Measurements from ENCODE around the gene HKDC1.
"Not testable (repeated sequence)": the region's sequence is repeated elsewhere in the genome, so short reads cannot be mapped to it uniquely, and the experiment has no call there.

HKDC1 gene

DNA sequence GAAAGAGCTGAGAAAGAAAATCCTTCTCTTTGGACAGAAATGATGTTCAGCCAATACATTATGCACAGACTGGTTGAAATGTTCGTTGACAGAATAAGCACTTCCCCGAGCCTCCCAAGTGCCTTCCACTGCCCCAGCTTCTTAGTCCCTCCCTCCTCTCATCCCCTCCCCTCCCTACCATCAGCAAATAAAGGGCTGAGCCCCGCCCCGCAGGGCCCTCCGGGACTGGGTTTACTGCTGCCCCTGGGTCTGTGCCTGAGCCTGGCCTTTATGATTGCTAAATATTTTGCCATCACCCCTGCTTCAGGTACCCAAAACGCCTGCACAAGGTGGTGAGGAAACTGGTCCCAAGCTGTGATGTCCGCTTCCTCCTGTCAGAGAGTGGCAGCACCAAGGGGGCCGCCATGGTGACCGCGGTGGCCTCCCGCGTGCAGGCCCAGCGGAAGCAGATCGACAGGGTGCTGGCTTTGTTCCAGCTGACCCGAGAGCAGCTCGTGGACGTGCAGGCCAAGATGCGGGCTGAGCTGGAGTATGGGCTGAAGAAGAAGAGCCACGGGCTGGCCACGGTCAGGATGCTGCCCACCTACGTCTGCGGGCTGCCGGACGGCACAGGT, 28.1 kb downstream of the HKDC1 start:
- Histone ChIP-seq H3K27me3 (ENCODE audit: insufficient read depth, poor library complexity, severe bottlenecking) (no peaks in the 10 kb centered on the region), H3K4me3 (replicated peaks; ENCODE audit: insufficient read depth, low read length) (no peak overlapping the region), H3K27ac (replicated peaks) (no peak overlapping the region)
- no peak for TF ChIP-seq POLR2AphosphoS5 (IDR thresholded peaks at IDR 0.05; ENCODE audit: low read depth)
- TF ChIP-seq, protein P1, sequence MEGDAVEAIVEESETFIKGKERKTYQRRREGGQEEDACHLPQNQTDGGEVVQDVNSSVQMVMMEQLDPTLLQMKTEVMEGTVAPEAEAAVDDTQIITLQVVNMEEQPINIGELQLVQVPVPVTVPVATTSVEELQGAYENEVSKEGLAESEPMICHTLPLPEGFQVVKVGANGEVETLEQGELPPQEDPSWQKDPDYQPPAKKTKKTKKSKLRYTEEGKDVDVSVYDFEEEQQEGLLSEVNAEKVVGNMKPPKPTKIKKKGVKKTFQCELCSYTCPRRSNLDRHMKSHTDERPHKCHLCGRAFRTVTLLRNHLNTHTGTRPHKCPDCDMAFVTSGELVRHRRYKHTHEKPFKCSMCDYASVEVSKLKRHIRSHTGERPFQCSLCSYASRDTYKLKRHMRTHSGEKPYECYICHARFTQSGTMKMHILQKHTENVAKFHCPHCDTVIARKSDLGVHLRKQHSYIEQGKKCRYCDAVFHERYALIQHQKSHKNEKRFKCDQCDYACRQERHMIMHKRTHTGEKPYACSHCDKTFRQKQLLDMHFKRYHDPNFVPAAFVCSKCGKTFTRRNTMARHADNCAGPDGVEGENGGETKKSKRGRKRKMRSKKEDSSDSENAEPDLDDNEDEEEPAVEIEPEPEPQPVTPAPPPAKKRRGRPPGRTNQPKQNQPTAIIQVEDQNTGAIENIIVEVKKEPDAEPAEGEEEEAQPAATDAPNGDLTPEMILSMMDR (IDR thresholded peaks at IDR 0.05; ENCODE audit: insufficient read depth, low read length): no peak
- TF ChIP-seq, protein P2, sequence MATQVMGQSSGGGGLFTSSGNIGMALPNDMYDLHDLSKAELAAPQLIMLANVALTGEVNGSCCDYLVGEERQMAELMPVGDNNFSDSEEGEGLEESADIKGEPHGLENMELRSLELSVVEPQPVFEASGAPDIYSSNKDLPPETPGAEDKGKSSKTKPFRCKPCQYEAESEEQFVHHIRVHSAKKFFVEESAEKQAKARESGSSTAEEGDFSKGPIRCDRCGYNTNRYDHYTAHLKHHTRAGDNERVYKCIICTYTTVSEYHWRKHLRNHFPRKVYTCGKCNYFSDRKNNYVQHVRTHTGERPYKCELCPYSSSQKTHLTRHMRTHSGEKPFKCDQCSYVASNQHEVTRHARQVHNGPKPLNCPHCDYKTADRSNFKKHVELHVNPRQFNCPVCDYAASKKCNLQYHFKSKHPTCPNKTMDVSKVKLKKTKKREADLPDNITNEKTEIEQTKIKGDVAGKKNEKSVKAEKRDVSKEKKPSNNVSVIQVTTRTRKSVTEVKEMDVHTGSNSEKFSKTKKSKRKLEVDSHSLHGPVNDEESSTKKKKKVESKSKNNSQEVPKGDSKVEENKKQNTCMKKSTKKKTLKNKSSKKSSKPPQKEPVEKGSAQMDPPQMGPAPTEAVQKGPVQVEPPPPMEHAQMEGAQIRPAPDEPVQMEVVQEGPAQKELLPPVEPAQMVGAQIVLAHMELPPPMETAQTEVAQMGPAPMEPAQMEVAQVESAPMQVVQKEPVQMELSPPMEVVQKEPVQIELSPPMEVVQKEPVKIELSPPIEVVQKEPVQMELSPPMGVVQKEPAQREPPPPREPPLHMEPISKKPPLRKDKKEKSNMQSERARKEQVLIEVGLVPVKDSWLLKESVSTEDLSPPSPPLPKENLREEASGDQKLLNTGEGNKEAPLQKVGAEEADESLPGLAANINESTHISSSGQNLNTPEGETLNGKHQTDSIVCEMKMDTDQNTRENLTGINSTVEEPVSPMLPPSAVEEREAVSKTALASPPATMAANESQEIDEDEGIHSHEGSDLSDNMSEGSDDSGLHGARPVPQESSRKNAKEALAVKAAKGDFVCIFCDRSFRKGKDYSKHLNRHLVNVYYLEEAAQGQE (IDR thresholded peaks at IDR 0.05; ENCODE audit: insufficient replicate concordance, low read depth): no peak
- TF ChIP-seq GABPA (IDR thresholded peaks at IDR 0.05; ENCODE audit: low read depth): no peak
- TF ChIP-seq SPI1 (IDR thresholded peaks at IDR 0.05; ENCODE audit: borderline replicate concordance, low read depth): no peak
- DNase-seq (ENCODE audit: low read depth in 1 of 2, low spot score in 1 of 2): no peak

DNA sequence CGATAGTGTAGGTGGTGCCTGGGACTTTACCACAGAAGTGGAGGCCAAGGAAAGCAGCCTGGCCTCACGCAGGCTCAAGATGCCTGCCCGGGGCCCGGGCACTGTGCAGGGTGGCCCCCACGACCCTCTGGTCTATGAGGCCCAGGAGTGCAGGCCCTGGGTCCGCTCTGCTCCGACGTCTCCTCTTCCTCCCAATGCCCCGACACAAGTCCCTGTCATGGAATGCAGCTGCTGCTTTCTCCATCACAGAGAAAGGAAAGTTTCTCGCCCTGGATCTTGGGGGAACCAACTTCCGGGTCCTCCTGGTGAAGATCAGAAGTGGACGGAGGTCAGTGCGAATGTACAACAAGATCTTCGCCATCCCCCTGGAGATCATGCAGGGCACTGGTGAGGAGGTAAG, 29.9 kb downstream of the HKDC1 start:
- H3K27ac ChIP-seq (replicated peaks): no peak overlapping the region
- DNase-seq (ENCODE audit: low read depth in 1 of 2, low spot score in 1 of 2): no peak
- TF ChIP-seq SPI1 (IDR thresholded peaks at IDR 0.05; ENCODE audit: borderline replicate concordance, low read depth): no peak
- TF ChIP-seq, protein P1 (IDR thresholded peaks at IDR 0.05; ENCODE audit: insufficient read depth, low read length): no peak
- no peaks in the 10 kb centered on the region for H3K27me3 ChIP-seq (ENCODE audit: insufficient read depth, poor library complexity, severe bottlenecking)
- no peak overlapping the region for H3K4me3 ChIP-seq (replicated peaks; ENCODE audit: insufficient read depth, low read length)

DNA sequence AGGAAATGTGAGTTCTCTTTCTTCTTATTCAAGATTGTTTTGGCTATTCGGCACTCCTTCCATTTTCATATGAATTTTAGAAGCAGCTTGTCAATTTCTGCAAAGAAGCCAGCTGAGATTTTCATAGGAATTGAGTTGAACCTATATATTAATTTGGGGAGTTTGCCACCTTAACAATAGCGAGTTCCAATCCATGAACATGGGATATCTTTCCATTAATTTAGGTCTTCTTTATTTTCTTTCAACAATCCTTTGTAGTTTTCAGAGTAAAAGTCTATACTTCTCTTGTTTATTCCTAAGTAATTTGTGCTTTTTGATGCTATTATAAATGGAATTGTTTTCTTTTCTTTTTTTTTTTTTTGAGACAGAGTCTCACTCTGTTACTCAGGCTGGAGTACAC, 31.3 kb downstream of the HKDC1 start:
- H3K27ac ChIP-seq (replicated peaks); H3K4me3 ChIP-seq (replicated peaks; ENCODE audit: insufficient read depth, low read length); H3K27me3 ChIP-seq (ENCODE audit: insufficient read depth, poor library complexity, severe bottlenecking); DNase-seq (ENCODE audit: low read depth in 1 of 2, low spot score in 1 of 2): not testable (repeated sequence)

DNA sequence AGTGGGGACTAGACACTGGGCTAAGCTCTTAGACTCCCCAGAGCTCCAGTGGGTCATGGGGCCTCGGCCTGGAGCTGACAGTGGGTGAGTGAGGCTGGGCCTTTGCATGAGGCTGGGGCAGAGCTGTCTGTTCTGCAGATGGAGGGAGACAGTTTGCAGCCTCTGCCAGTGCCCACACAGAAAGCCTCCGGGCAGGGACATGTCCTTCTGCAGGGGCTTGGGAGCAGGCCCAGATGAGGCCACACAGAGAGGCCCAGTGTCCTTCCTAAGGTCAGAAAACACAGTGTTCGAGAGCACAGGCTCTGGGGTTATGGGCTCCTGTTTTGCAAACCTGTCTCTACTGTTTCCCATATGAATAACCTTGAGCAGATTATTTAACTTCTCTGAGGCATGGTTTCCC, 33.0 kb downstream of the HKDC1 start:
- Histone ChIP-seq H3K4me3 (replicated peaks; ENCODE audit: insufficient read depth, low read length) (no peak overlapping the region), H3K27me3 (ENCODE audit: insufficient read depth, poor library complexity, severe bottlenecking) (no peaks in the 10 kb centered on the region), H3K27ac (replicated peaks) (no peak overlapping the region)
- DNase-seq (ENCODE audit: low read depth in 1 of 2, low spot score in 1 of 2): no peak
- TF ChIP-seq, protein P2 (IDR thresholded peaks at IDR 0.05; ENCODE audit: insufficient replicate concordance, low read depth): no peak
- TF ChIP-seq POLR2AphosphoS5 (IDR thresholded peaks at IDR 0.05; ENCODE audit: low read depth) (no peak), SPI1 (IDR thresholded peaks at IDR 0.05; ENCODE audit: borderline replicate concordance, low read depth) (no peak)

DNA sequence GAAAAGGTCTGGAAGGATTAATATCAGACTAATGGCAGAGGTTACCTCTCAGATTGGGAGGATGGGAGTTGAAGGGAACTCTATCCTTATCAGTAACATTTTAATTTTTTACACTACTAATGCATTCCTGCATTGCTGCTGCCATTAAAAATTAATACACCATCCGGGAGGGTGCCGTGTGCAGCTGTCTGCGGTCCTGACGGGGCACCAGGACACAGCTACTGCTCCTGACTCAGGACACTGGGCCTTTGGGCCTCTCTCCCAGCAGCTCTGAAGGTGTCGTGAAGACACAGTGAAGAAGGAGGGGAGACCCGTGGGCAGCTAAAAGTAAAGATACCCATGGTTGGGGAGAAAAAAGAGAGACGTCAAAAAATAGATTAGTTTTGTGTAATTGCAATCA, 34.7 kb downstream of the HKDC1 start:
- Histone ChIP-seq H3K27me3 (ENCODE audit: insufficient read depth, poor library complexity, severe bottlenecking) (no peaks in the 10 kb centered on the region), H3K27ac (replicated peaks) (no peak overlapping the region), H3K4me3 (replicated peaks; ENCODE audit: insufficient read depth, low read length) (no peak overlapping the region)
- TF ChIP-seq, protein P2 (IDR thresholded peaks at IDR 0.05; ENCODE audit: insufficient replicate concordance, low read depth): peak; percentile 26
- no peak for TF ChIP-seq GABPA (IDR thresholded peaks at IDR 0.05; ENCODE audit: low read depth)
- no peak for DNase-seq (ENCODE audit: low read depth in 1 of 2, low spot score in 1 of 2)

All from HL-60 (cell line).